Daoy (cell line): Measurements from ENCODE around the gene BAX. TPM values are rescaled to one million over a fixed set of nuclear protein-coding genes. Genes with fewer than 3 reads are reported as not detected.

Source experiments
- total RNA-seq: library from RNA; depleted of rRNA; stranded (reverse); fragments of >200 nt; shearing (Covaris generic); gene quantifications from 2 replicates; pipeline ENCODE4 v1.2.3, GENCODE V29; 2014; rRNA removed

BAX gene
- total RNA-seq, 1 experiment from 2014 or later = 43.7 TPM

Other genes starting within 250 kb of the BAX start
- gene MAMSTR, start 235.2 kb upstream of the BAX start, total RNA-seq = 0.34 and 2.9 TPM in 2 replicates
- gene RASIP1, start 214.3 kb upstream of the BAX start, total RNA-seq = 0.17 TPM in 1 of 2 replicates, not detected in the other
- not detected in 2 replicates for gene IZUMO1, start 208.0 kb upstream of the BAX start, total RNA-seq
- gene FUT1, start 202.2 kb upstream of the BAX start, total RNA-seq = 0.39 TPM in 1 of 2 replicates, not detected in the other
- gene FGF21, start 199.4 kb upstream of the BAX start, total RNA-seq = not detected in 2 replicates
- gene BCAT2, start 143.8 kb upstream of the BAX start, total RNA-seq = 29.5 and 36.7 TPM in 2 replicates
- gene HSD17B14, start 118.4 kb upstream of the BAX start, total RNA-seq = 0.69 TPM in 1 of 2 replicates, not detected in the other
- gene PLEKHA4, start 86.3 kb upstream of the BAX start, total RNA-seq = 2.1 and 4.5 TPM in 2 replicates
- 50.7 and 56.2 TPM in 2 replicates for gene PPP1R15A, start 82.5 kb upstream of the BAX start, total RNA-seq
- gene TULP2, start 56.1 kb upstream of the BAX start, total RNA-seq = not detected in 2 replicates
- gene NUCB1, start 54.6 kb upstream of the BAX start, total RNA-seq = 105 and 106 TPM in 2 replicates
- not detected in 2 replicates for gene DHDH, start 21.2 kb upstream of the BAX start, total RNA-seq
- gene FTL, start 10.4 kb downstream of the BAX start, total RNA-seq = 754 and 855 TPM in 2 replicates
- gene GYS1, start 38.4 kb downstream of the BAX start, total RNA-seq = 19.2 and 36.8 TPM in 2 replicates
- 550 and 590 TPM in 2 replicates for gene RUVBL2, start 39.0 kb downstream of the BAX start, total RNA-seq
- gene LHB, start 62.2 kb downstream of the BAX start, total RNA-seq = 0.60 and 4.0 TPM in 2 replicates
- gene CGB3, start 69.5 kb downstream of the BAX start, total RNA-seq = 5.3 and 11.9 TPM in 2 replicates
- gene CGB2, start 77.0 kb downstream of the BAX start, total RNA-seq = 2.2 TPM in 1 of 2 replicates, not detected in the other
- gene CGB1, start 82.0 kb downstream of the BAX start, total RNA-seq = not detected in 2 replicates
- gene CGB5, start 89.0 kb downstream of the BAX start, total RNA-seq = 22.0 and 35.7 TPM in 2 replicates
- gene CGB8, start 94.2 kb downstream of the BAX start, total RNA-seq = 27.8 and 31.4 TPM in 2 replicates
- gene CGB7, start 102.9 kb downstream of the BAX start, total RNA-seq = 4.3 and 6.8 TPM in 2 replicates
- not detected in 2 replicates for gene NTF4, start 109.9 kb downstream of the BAX start, total RNA-seq
- gene KCNA7, start 117.8 kb downstream of the BAX start, total RNA-seq = not detected in 2 replicates
- gene SNRNP70, start 130.6 kb downstream of the BAX start, total RNA-seq = 179 and 191 TPM in 2 replicates
- 6.7 and 7.2 TPM in 2 replicates for gene LIN7B, start 159.5 kb downstream of the BAX start, total RNA-seq
- 2.3 and 2.6 TPM in 2 replicates for gene C19orf73, start 164.3 kb downstream of the BAX start, total RNA-seq
- 5.4 and 10.4 TPM in 2 replicates for gene PPFIA3, start 164.7 kb downstream of the BAX start, total RNA-seq
- gene HRC, start 200.5 kb downstream of the BAX start, total RNA-seq = not detected in 2 replicates
- gene TRPM4, start 202.9 kb downstream of the BAX start, total RNA-seq = 2.1 and 31.7 TPM in 2 replicates